CD4-positive, alpha-beta T cell treated with Interleukin-10 for 1 hour (primary cell): ENCODE data around the gene SDF2L1.
"Not testable (repeated sequence)": the region's sequence is repeated elsewhere in the genome, so short reads cannot be mapped to it uniquely, and the experiment has no call there.

ENCODE experiments used
- DNase-seq: peaks from one replicate; pipeline ENCODE4 v3.0.0-alpha.2; 2020

Gene SDF2L1

GRCh38 chr22:21637450-21637849 lies 4.7 kb upstream of the SDF2L1 start:
- DNase-seq, result not testable (repeated sequence)

- DNase-seq, result no peak
Measured at GRCh38 chr22:21639359-21639758, 2.7 kb upstream of the SDF2L1 start.

- DNase-seq, result no peak
Measured at GRCh38 chr22:21640810-21641209, 1.3 kb upstream of the SDF2L1 start.

GRCh38 chr22:21641417-21641788 lies 699 bp upstream of the SDF2L1 start:
- no peak for DNase-seq

- DNase-seq, result peak; percentile 68
Measured at GRCh38 chr22:21642584-21643448, 714 bp downstream of the SDF2L1 start.

- no peak for DNase-seq
Measured at GRCh38 chr22:21643533-21644357, 1.6 kb downstream of the SDF2L1 start.

- DNase-seq, result not testable (repeated sequence)
Measured at GRCh38 chr22:21645513-21645912, 3.4 kb downstream of the SDF2L1 start.

- peak; percentile 87 for DNase-seq
Measured at GRCh38 chr22:21646608-21647590, 4.8 kb downstream of the SDF2L1 start.

- DNase-seq, result no peak
Measured at GRCh38 chr22:21650280-21650679, 8.2 kb downstream of the SDF2L1 start.

GRCh38 chr22:21650823-21651520 lies 8.9 kb downstream of the SDF2L1 start:
- no peak for DNase-seq

- DNase-seq, result no peak
Measured at GRCh38 chr22:21651521-21652009, 9.5 kb downstream of the SDF2L1 start.

- DNase-seq, result peak; percentile 82
Measured at GRCh38 chr22:21652010-21652546, 10.0 kb downstream of the SDF2L1 start.

GRCh38 chr22:21652547-21653545 lies 10.7 kb downstream of the SDF2L1 start:
- DNase-seq, result no peak

- no peak for DNase-seq
Measured at GRCh38 chr22:21657020-21657359, 14.9 kb downstream of the SDF2L1 start.

- peak; percentile 83 for DNase-seq
Measured at GRCh38 chr22:21657360-21658032, 15.4 kb downstream of the SDF2L1 start.

- DNase-seq, result no peak
Measured at GRCh38 chr22:21659864-21660525, 17.9 kb downstream of the SDF2L1 start.

- no peak for DNase-seq
Measured at GRCh38 chr22:21660904-21661303, 18.8 kb downstream of the SDF2L1 start.

- DNase-seq, result no peak
Measured at GRCh38 chr22:21661991-21662390, 19.9 kb downstream of the SDF2L1 start.

- DNase-seq, result no peak
Measured at GRCh38 chr22:21663738-21664137, 21.6 kb downstream of the SDF2L1 start.
